GM18951 (cell line): ENCODE data around the gene GRIK1.

Experiments used
- POLR2A ChIP-seq: IDR thresholded peaks from 4 replicates; pipeline ENCODE4 v1.6.1; 2011; ENCODE audit warnings: mild to moderate bottlenecking; ENCODE audit not compliant: insufficient read length, insufficient read depth; ENCODE audit errors: extremely low read depth
- in situ Hi-C: fragments of 300-500 bp; cut with MboI; formaldehyde crosslinking; loops from one replicate; pipeline ENCODE4 v1.12.0; 2022; ENCODE audit warnings: low sequenced_read_pairs, mixed read lengths, inconsistent platforms; ENCODE audit not compliant: unreplicated experiment

The GRIK1 gene

GRCh38 chr21:29499229-29499628 lies 440.6 kb downstream of the GRIK1 start:
- in situ Hi-C loops = no loop called here
- no peak for TF ChIP-seq POLR2A

DNA sequence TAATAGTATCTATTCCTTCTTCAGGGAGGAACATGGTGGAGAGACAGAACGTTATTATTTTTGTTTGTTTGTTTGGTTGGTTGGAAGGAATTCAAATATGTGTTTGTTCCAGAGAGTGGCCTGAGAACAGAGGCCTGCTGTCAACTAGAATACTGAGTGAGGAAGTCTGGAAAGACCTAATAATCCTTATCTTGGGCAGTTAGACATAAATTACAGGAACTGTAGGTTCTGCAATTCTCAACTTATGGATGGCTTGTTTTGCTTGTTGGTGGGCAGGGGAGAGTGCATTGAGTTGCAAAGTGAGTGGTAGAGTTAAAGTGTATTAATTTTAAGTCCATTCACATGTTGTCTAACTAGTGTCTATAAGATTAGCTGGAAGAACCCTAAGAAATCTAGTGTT lies 443.5 kb downstream of the GRIK1 start:
- in situ Hi-C loops = no loop called here
- no peak for TF ChIP-seq POLR2A

DNA sequence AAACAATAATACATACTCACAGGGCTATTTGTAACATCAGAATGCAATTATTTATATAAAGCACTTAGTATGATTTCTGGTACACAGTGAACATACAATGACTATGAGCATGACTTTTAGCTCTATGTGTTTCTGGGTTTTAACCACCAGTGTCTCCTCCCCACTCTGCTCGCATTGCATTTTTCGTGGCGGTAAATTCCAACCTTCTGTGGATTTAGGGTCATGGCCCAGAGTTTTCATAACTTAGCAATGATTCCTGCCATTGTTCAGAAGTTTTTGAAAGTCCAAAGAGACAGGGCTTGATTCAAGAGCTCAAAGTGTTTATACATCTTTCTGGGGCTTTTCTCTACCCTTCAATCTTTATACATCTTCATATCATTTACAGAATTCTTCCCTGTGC lies 449.8 kb downstream of the GRIK1 start:
- no peak for TF ChIP-seq POLR2A
- in situ Hi-C loops = no loop called here

DNA sequence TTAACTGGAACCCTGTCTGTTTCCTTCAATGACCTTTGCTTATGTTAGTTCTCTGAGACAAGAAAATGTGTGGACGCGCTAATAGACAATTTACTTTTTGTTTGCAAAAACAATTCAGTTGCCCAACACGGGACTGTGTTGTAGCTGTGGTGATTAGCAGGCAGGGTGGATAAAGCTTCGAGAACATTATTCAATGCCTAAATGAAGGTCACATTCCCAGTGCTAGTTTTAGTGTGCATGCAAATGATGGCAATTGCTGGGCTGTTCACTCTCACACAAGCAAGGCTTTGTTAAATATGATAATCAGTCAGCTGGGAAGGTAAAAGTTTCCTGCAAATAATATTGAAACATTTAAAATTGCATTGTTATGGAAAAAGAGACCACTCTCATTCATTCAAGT lies 452.6 kb downstream of the GRIK1 start:
- no peak for TF ChIP-seq POLR2A
- in situ Hi-C loops = no loop called here
